Endothelial cell of umbilical vein (primary cell): ENCODE measurements around the gene ALDH1L1. TPM values are rescaled to one million over a fixed set of nuclear protein-coding genes. Genes with fewer than 3 reads are reported as not detected.

Experiments used
- BruUV-seq: library from RNA; stranded (reverse); fragments of 400-500 nt; replicated peaks from 2 replicates; lab custom pipeline; 2021; lab: Mats Ljungman, UMichigan
- CTCF ChIA-PET: fragments of 300-600, 350-600 bp; sonication (Branson Sonifier 250); formaldehyde crosslinking; loops from one replicate; lab custom pipeline; 2021; ENCODE audit warnings: antibody characterized with exemption, inconsistent platforms; lab: Charles Lee
- POLR2A ChIA-PET: fragments of 300-600, 350-600 bp; sonication (Branson Sonifier 250); formaldehyde crosslinking; loops from one replicate; lab custom pipeline; 2021; ENCODE audit warnings: antibody characterized with exemption, inconsistent platforms; lab: Charles Lee
- DNase-seq: peaks from one replicate; pipeline ENCODE4 v3.0.0-alpha.2; 2011; ENCODE audit warnings: low read depth, low spot score
- FAIRE-seq: peaks from 2 replicates; lab custom pipeline; 2011; peaks lifted over from hg19 to GRCh38; lab: Jason Lieb, UNC
- H2AFZ ChIP-seq: 2 replicates; pipeline ENCODE4 v1.6.0; 2012; ENCODE audit warnings: low read depth, low read length, control low read depth, inconsistent platforms
- H3K27ac ChIP-seq: 2 replicates; pipeline ENCODE4 v1.5.1; 2011; ENCODE audit warnings: low read depth, mild to moderate bottlenecking, control low read depth, low read length, moderate library complexity; ENCODE audit not compliant: insufficient read depth
- H3K27me3 ChIP-seq, 2 experiments: 2 replicates each; pipeline versions ENCODE4 v1.6.0 to v1.6.1; 2011; ENCODE audit warnings: low read length in 2 of 2, mixed read lengths in 1 of 2; ENCODE audit not compliant: control insufficient read depth in 2 of 2, insufficient read depth in 2 of 2
- H3K36me3 ChIP-seq, 2 experiments: 2 replicates in 1 of 2; 3 replicates in 1 of 2; pipeline ENCODE4 v1.5.1; 2011; ENCODE audit warnings: low read length in 2 of 2, mild to moderate bottlenecking in 1 of 2, moderate library complexity in 1 of 2; ENCODE audit not compliant: control insufficient read depth in 2 of 2, insufficient read depth in 2 of 2; ENCODE audit errors: extremely low read depth in 1 of 2
- H3K4me1 ChIP-seq: 3 replicates; pipeline ENCODE4 v1.5.1; 2011; ENCODE audit warnings: mild to moderate bottlenecking, low read length; ENCODE audit not compliant: control insufficient read depth, insufficient read depth; ENCODE audit errors: extremely low read depth
- H3K4me2 ChIP-seq: 2 replicates; pipeline ENCODE4 v1.6.1; 2011; ENCODE audit warnings: low read length, control low read depth, mixed read lengths; ENCODE audit not compliant: insufficient read depth
- H3K4me3 ChIP-seq, 3 experiments: fragments of 200-600 bp in 1 of 3; sonication (generic), shearing (Covaris generic) in 1 of 3; replicated peaks in 1 of 3; 2 replicates each; pipeline ENCODE4 v1.5.1; 2011 to 2016; ENCODE audit warnings: control low read depth in 3 of 3, low read length in 3 of 3, mild to moderate bottlenecking in 2 of 3, inconsistent platforms in 1 of 3, low read depth in 1 of 3, moderate library complexity in 1 of 3; ENCODE audit not compliant: insufficient read depth in 1 of 3
- H3K79me2 ChIP-seq: 2 replicates; pipeline ENCODE4 v1.6.0; 2012; ENCODE audit warnings: low read length, inconsistent platforms; ENCODE audit not compliant: control insufficient read depth, insufficient read depth
- H3K9ac ChIP-seq: replicated peaks from 2 replicates; pipeline ENCODE3; 2011; ENCODE audit warnings: low read length, control low read depth; ENCODE audit not compliant: insufficient read depth; ENCODE audit errors: extremely low read depth
- H3K9me1 ChIP-seq: replicated peaks from 3 replicates; pipeline ENCODE4 v1.6.0; 2011; ENCODE audit warnings: mild to moderate bottlenecking, low read length; ENCODE audit not compliant: control insufficient read depth, insufficient read depth; ENCODE audit errors: extremely low read depth
- H3K9me3 ChIP-seq: replicated peaks from 2 replicates; pipeline ENCODE4 v1.5.1; 2012; ENCODE audit warnings: low read length, inconsistent platforms; ENCODE audit not compliant: control insufficient read depth, insufficient read depth
- H4K20me1 ChIP-seq: replicated peaks from 2 replicates; pipeline ENCODE3; 2011; ENCODE audit warnings: mild to moderate bottlenecking, low read length; ENCODE audit not compliant: control insufficient read depth, insufficient read depth; ENCODE audit errors: extremely low read depth
- CTCF ChIP-seq, 2 donors: IDR thresholded peaks; 1 replicate in 1 of 2; 2 replicates in 1 of 2; pipeline ENCODE4 v1.5.1; 2011; ENCODE audit warnings: low read length in 2 of 2, mild to moderate bottlenecking in 2 of 2, moderate library complexity in 2 of 2, control low read depth in 1 of 2, inconsistent platforms in 1 of 2, low read depth in 1 of 2; ENCODE audit not compliant: insufficient read depth in 1 of 2; ENCODE audit errors: extremely low read depth in 1 of 2
- EZH2 ChIP-seq: IDR thresholded peaks from 2 replicates; pipeline ENCODE4 v1.6.1; 2012; ENCODE audit warnings: borderline replicate concordance, low read depth, mild to moderate bottlenecking, moderate library complexity, low read length, inconsistent platforms; ENCODE audit not compliant: severe bottlenecking
- FOS ChIP-seq: IDR thresholded peaks from 2 replicates; pipeline ENCODE4 v1.6.1; 2011; ENCODE audit warnings: mild to moderate bottlenecking, low read length, moderate library complexity, borderline replicate concordance; ENCODE audit not compliant: insufficient read depth
- GATA2 ChIP-seq: IDR thresholded peaks from 2 replicates; pipeline ENCODE4 v1.7.0; 2011; ENCODE audit warnings: low read depth, mild to moderate bottlenecking, moderate library complexity, mixed read lengths, low read length; ENCODE audit not compliant: insufficient read length, insufficient read depth
- JUN ChIP-seq: IDR thresholded peaks from 2 replicates; pipeline ENCODE4 v1.6.1; 2011; ENCODE audit warnings: borderline replicate concordance, low read depth; ENCODE audit not compliant: insufficient read length, insufficient read depth
- MAX ChIP-seq: IDR thresholded peaks from 2 replicates; pipeline ENCODE4 v1.6.1; 2011; ENCODE audit not compliant: insufficient read depth, insufficient read length
- MYC ChIP-seq: IDR thresholded peaks from one replicate; pipeline ENCODE4 v1.6.1; 2011; ENCODE audit warnings: mild to moderate bottlenecking, low read depth, low read length
- POLR2A ChIP-seq: IDR thresholded peaks from 2 replicates; pipeline ENCODE4 v1.6.1; 2012; ENCODE audit warnings: low read depth, mild to moderate bottlenecking, control low read depth, low read length
- POLR2AphosphoS5 ChIP-seq: IDR thresholded peaks from 2 replicates; pipeline ENCODE4 v1.6.1; 2012; ENCODE audit warnings: low read depth, mild to moderate bottlenecking, control low read depth, low read length, moderate library complexity; ENCODE audit not compliant: insufficient read depth
- dilution Hi-C: fragments of 300-500 bp; cut with MboI; formaldehyde crosslinking; loops from one replicate; pipeline ENCODE4 v1.15.0; 2019; ENCODE audit warnings: low sequenced_read_pairs; ENCODE audit not compliant: extremely low pct_ligation_motif_present
- intact Hi-C: fragments of 100-400 bp; cut with micrococcal nuclease; formaldehyde crosslinking; loops from one replicate; pipeline ENCODE4 v1.10.0; 2022
- polyA plus RNA-seq, 4 experiments: library from polyadenylated mRNA; depleted of rRNA in 3 of 4; stranded (reverse) in 3 of 4; unstranded in 1 of 4; fragments of >200 nt; gene quantifications; 2 replicates each; pipeline versions ENCODE4 v1.2.1 to v1.2.3, GENCODE V29; 2011 to 2012; ENCODE audit warnings: missing spikeins in 1 of 4
- total RNA-seq: library from RNA; stranded (reverse); gene quantifications from 2 replicates; pipeline ENCODE4 v1.2.3, GENCODE V29; 2021

ALDH1L1 gene
- total and polyA plus RNA-seq, 2 donors (not counting 3 experiments of a cell fraction or from before 2014, with no cell fraction given) = not detected

- Histone ChIP-seq H4K20me1 (no peaks in the 10 kb centered on the region), H3K4me3 (no peak overlapping the region), H3K4me2 (no peak overlapping the region), H3K9me3 (no peaks in the 10 kb centered on the region), H2AFZ (no peak overlapping the region), H3K9me1 (no peaks in the 10 kb centered on the region), H3K4me1 (no peaks in the 10 kb centered on the region), H3K27me3 (peaks cover 5 to 46% of the 10 kb centered on the region in 2 experiments), H3K36me3 (no peaks in the 10 kb centered on the region), H3K9ac (no peak overlapping the region), H3K79me2 (no peaks in the 10 kb centered on the region), H3K27ac (no peak overlapping the region)
- intact Hi-C loops (no loop called here), dilution Hi-C loops (no loop called here)
- FAIRE-seq (no peak), DNase-seq (no peak)
- ChIA-PET CTCF (no interaction called here), POLR2A (no interaction called here)
- TF ChIP-seq POLR2AphosphoS5 (no peak), MYC (no peak), MAX (no peak), CTCF (IDR thresholded peaks at IDR 0.05; ENCODE audit: extremely low read depth in 1 of 2, insufficient read depth in 1 of 2, low read depth in 1 of 2, low read length in 2 of 2) (no peak), FOS (no peak), JUN (no peak), POLR2A (no peak), EZH2 (no peak), GATA2 (no peak)
- no TSS peak for BruUV-seq
These were observed 37.7 kb downstream of the ALDH1L1 start for GRCh38 chr3:126142652-126143051.
